Measurements from ENCODE around the gene MARCO.
"Not testable (repeated sequence)": the region's sequence is repeated elsewhere in the genome, so short reads cannot be mapped to it uniquely, and the experiment has no call there.

The MARCO gene

GRCh38 chr2:118940486-118941120 is 1.4 kb upstream of the MARCO start:
- H3K27me3 Mint-ChIP-seq (ENCODE audit: low read depth): no peaks in the 10 kb centered on the region
- no peak for DNase-seq (ENCODE audit: low spot score)
- H3K4me1 Mint-ChIP-seq (ENCODE audit: low read depth): no peaks in the 10 kb centered on the region
- H3K9me3 Mint-ChIP-seq: no peaks in the 10 kb centered on the region
- H3K4me3 Mint-ChIP-seq: no peak overlapping the region
- no peak overlapping the region for H3K27ac Mint-ChIP-seq
- H3K36me3 Mint-ChIP-seq (ENCODE audit: low read depth): no peaks in the 10 kb centered on the region

GRCh38 chr2:118943286-118943685 is 1.3 kb downstream of the MARCO start:
- no peak overlapping the region for H3K4me3 Mint-ChIP-seq
- no peaks in the 10 kb centered on the region for H3K27me3 Mint-ChIP-seq (ENCODE audit: low read depth)
- no peak for DNase-seq (ENCODE audit: low spot score)
- H3K27ac Mint-ChIP-seq: no peak overlapping the region
- H3K4me1 Mint-ChIP-seq (ENCODE audit: low read depth): no peaks in the 10 kb centered on the region
- no peaks in the 10 kb centered on the region for H3K9me3 Mint-ChIP-seq
- no peaks in the 10 kb centered on the region for H3K36me3 Mint-ChIP-seq (ENCODE audit: low read depth)

GRCh38 chr2:118945881-118946280 is 3.9 kb downstream of the MARCO start:
- H3K27me3 Mint-ChIP-seq (ENCODE audit: low read depth): peaks cover 2% of the 10 kb centered on the region
- no peak overlapping the region for H3K27ac Mint-ChIP-seq
- H3K36me3 Mint-ChIP-seq (ENCODE audit: low read depth): no peaks in the 10 kb centered on the region
- no peak for DNase-seq (ENCODE audit: low spot score)
- H3K4me3 Mint-ChIP-seq: no peak overlapping the region
- H3K9me3 Mint-ChIP-seq: no peaks in the 10 kb centered on the region
- no peaks in the 10 kb centered on the region for H3K4me1 Mint-ChIP-seq (ENCODE audit: low read depth)

- H3K27me3 Mint-ChIP-seq (ENCODE audit: low read depth); DNase-seq (ENCODE audit: low spot score); H3K9me3 Mint-ChIP-seq; H3K27ac Mint-ChIP-seq; H3K4me1 Mint-ChIP-seq (ENCODE audit: low read depth); H3K4me3 Mint-ChIP-seq; H3K36me3 Mint-ChIP-seq (ENCODE audit: low read depth): not testable (repeated sequence)
These were observed 6.3 kb downstream of the MARCO start for GRCh38 chr2:118948266-118948665.

GRCh38 chr2:118954297-118955060 is 12.5 kb downstream of the MARCO start:
- H3K9me3 Mint-ChIP-seq: no peaks in the 10 kb centered on the region
- H3K36me3 Mint-ChIP-seq (ENCODE audit: low read depth): no peaks in the 10 kb centered on the region
- no peaks in the 10 kb centered on the region for H3K4me1 Mint-ChIP-seq (ENCODE audit: low read depth)
- H3K4me3 Mint-ChIP-seq: no peak overlapping the region
- DNase-seq (ENCODE audit: low spot score): no peak
- no peak overlapping the region for H3K27ac Mint-ChIP-seq
- peaks cover 2% of the 10 kb centered on the region for H3K27me3 Mint-ChIP-seq (ENCODE audit: low read depth)

- Mint-ChIP-seq H3K4me3 (no peak overlapping the region), H3K36me3 (ENCODE audit: low read depth) (no peaks in the 10 kb centered on the region), H3K27ac (no peak overlapping the region), H3K9me3 (no peaks in the 10 kb centered on the region), H3K27me3 (ENCODE audit: low read depth) (peaks cover 3% of the 10 kb centered on the region), H3K4me1 (ENCODE audit: low read depth) (no peaks in the 10 kb centered on the region)
- DNase-seq (ENCODE audit: low spot score): no peak
These were observed 23.7 kb downstream of the MARCO start for GRCh38 chr2:118965737-118966136.

GRCh38 chr2:118967124-118967880 is 25.3 kb downstream of the MARCO start:
- Mint-ChIP-seq H3K27me3 (ENCODE audit: low read depth) (peaks cover 3% of the 10 kb centered on the region), H3K27ac (no peak overlapping the region), H3K9me3 (no peaks in the 10 kb centered on the region), H3K36me3 (ENCODE audit: low read depth) (no peaks in the 10 kb centered on the region), H3K4me3 (no peak overlapping the region), H3K4me1 (ENCODE audit: low read depth) (no peaks in the 10 kb centered on the region)
- no peak for DNase-seq (ENCODE audit: low spot score)

GRCh38 chr2:118968042-118968441 is 26.0 kb downstream of the MARCO start:
- Mint-ChIP-seq H3K27me3 (ENCODE audit: low read depth) (peaks cover 3% of the 10 kb centered on the region), H3K4me3 (no peak overlapping the region), H3K4me1 (ENCODE audit: low read depth) (no peaks in the 10 kb centered on the region), H3K36me3 (ENCODE audit: low read depth) (no peaks in the 10 kb centered on the region), H3K9me3 (no peaks in the 10 kb centered on the region), H3K27ac (no peak overlapping the region)
- DNase-seq (ENCODE audit: low spot score): no peak

GRCh38 chr2:118968961-118969733 is 27.2 kb downstream of the MARCO start:
- H3K36me3 Mint-ChIP-seq (ENCODE audit: low read depth): no peaks in the 10 kb centered on the region
- H3K27ac Mint-ChIP-seq: no peak overlapping the region
- no peak for DNase-seq (ENCODE audit: low spot score)
- H3K27me3 Mint-ChIP-seq (ENCODE audit: low read depth): peaks cover 3% of the 10 kb centered on the region
- no peaks in the 10 kb centered on the region for H3K9me3 Mint-ChIP-seq
- H3K4me3 Mint-ChIP-seq: no peak overlapping the region
- no peaks in the 10 kb centered on the region for H3K4me1 Mint-ChIP-seq (ENCODE audit: low read depth)

GRCh38 chr2:118969734-118970395 is 27.9 kb downstream of the MARCO start:
- Mint-ChIP-seq H3K4me3 (no peak overlapping the region), H3K9me3 (no peaks in the 10 kb centered on the region), H3K27me3 (ENCODE audit: low read depth) (peaks cover 3% of the 10 kb centered on the region), H3K36me3 (ENCODE audit: low read depth) (no peaks in the 10 kb centered on the region), H3K27ac (no peak overlapping the region), H3K4me1 (ENCODE audit: low read depth) (no peaks in the 10 kb centered on the region)
- no peak for DNase-seq (ENCODE audit: low spot score)

GRCh38 chr2:118970396-118971135 is 28.6 kb downstream of the MARCO start:
- Mint-ChIP-seq H3K4me1 (ENCODE audit: low read depth) (no peaks in the 10 kb centered on the region), H3K27ac (no peak overlapping the region), H3K36me3 (ENCODE audit: low read depth) (no peaks in the 10 kb centered on the region), H3K27me3 (ENCODE audit: low read depth) (peaks cover 3% of the 10 kb centered on the region), H3K9me3 (no peaks in the 10 kb centered on the region), H3K4me3 (no peak overlapping the region)
- DNase-seq (ENCODE audit: low spot score): no peak

GRCh38 chr2:118971245-118972122 is 29.5 kb downstream of the MARCO start:
- H3K36me3 Mint-ChIP-seq (ENCODE audit: low read depth): no peaks in the 10 kb centered on the region
- H3K27ac Mint-ChIP-seq: no peak overlapping the region
- no peaks in the 10 kb centered on the region for H3K9me3 Mint-ChIP-seq
- DNase-seq (ENCODE audit: low spot score): no peak
- H3K4me1 Mint-ChIP-seq (ENCODE audit: low read depth): no peaks in the 10 kb centered on the region
- H3K4me3 Mint-ChIP-seq: no peak overlapping the region
- H3K27me3 Mint-ChIP-seq (ENCODE audit: low read depth): no peaks in the 10 kb centered on the region

All from T-helper 2 cell treated with Interferon-gamma antibody and Interleukin-4, amounts not matched to agents 5 μg/mL and 100 μg/mL, for 36 hours (primary cell).